HUES48 (cell line): ENCODE measurements around the gene FAXDC2.
"Not testable (repeated sequence)": the region's sequence is repeated elsewhere in the genome, so short reads cannot be mapped to it uniquely, and the experiment has no call there.

Experiments used
- H3K27ac ChIP-seq: one replicate; pipeline ENCODE4 v1.7.0; 2013; ENCODE audit warnings: low read depth, low read length, inconsistent platforms
- H3K27me3 ChIP-seq: 2 replicates; pipeline ENCODE4 v1.6.1; 2013; ENCODE audit warnings: mild to moderate bottlenecking, low read length; ENCODE audit not compliant: control insufficient read depth, insufficient read depth
- H3K36me3 ChIP-seq: 2 replicates; pipeline ENCODE4 v1.6.1; 2013; ENCODE audit warnings: low read length; ENCODE audit not compliant: control insufficient read depth, insufficient read depth
- H3K4me1 ChIP-seq: 2 replicates; pipeline ENCODE4 v1.6.1; 2013; ENCODE audit warnings: mild to moderate bottlenecking, low read length; ENCODE audit not compliant: control insufficient read depth, insufficient read depth
- H3K4me3 ChIP-seq: 2 replicates; pipeline ENCODE4 v1.5.1; 2013; ENCODE audit warnings: mild to moderate bottlenecking, low read depth, low read length
- H3K9ac ChIP-seq: 2 replicates; pipeline ENCODE4 v1.6.1; 2013; ENCODE audit warnings: mild to moderate bottlenecking, low read depth, low read length, moderate library complexity
- H3K9me3 ChIP-seq: 2 replicates; pipeline ENCODE4 v1.6.1; 2013; ENCODE audit warnings: low read length; ENCODE audit not compliant: control insufficient read depth, insufficient read depth

FAXDC2 gene

DNA sequence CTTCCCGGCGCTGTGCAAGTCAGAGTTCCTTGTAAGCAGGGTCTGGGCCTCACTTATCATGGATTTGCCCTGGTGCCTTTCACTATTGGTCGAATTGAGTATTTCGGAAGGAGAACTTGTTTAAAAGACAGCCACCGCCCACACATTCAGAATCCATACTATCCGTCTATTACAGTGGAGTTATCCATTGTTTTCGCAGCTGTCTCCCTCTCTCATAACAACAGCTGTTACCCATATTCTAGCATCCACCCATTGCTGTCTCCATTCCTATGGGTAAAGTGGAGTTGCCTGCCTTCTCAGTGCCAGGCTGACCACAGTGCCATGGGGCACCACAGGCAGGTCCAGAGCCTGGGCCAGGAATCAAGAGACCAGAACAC lies 20.2 kb downstream of the FAXDC2 start:
- Histone ChIP-seq H3K27ac (no peak overlapping the region), H3K4me1 (no peaks in the 10 kb centered on the region), H3K9me3 (no peaks in the 10 kb centered on the region), H3K9ac (no peak overlapping the region), H3K4me3 (no peak overlapping the region), H3K36me3 (peaks cover 43% of the 10 kb centered on the region), H3K27me3 (no peaks in the 10 kb centered on the region)

GRCh38 chr5:154829589-154830218 lies 20.7 kb downstream of the FAXDC2 start:
- H3K36me3 ChIP-seq, result peaks cover 43% of the 10 kb centered on the region
- no peak overlapping the region for H3K9ac ChIP-seq
- no peaks in the 10 kb centered on the region for H3K27me3 ChIP-seq
- H3K4me1 ChIP-seq, result no peaks in the 10 kb centered on the region
- H3K4me3 ChIP-seq, result no peak overlapping the region
- no peaks in the 10 kb centered on the region for H3K9me3 ChIP-seq
- no peak overlapping the region for H3K27ac ChIP-seq

- H3K27ac ChIP-seq, result no peak overlapping the region
- H3K36me3 ChIP-seq, result peaks cover 44% of the 10 kb centered on the region
- H3K9me3 ChIP-seq, result no peaks in the 10 kb centered on the region
- no peaks in the 10 kb centered on the region for H3K27me3 ChIP-seq
- no peak overlapping the region for H3K9ac ChIP-seq
- H3K4me3 ChIP-seq, result no peak overlapping the region
- no peaks in the 10 kb centered on the region for H3K4me1 ChIP-seq
Measured at GRCh38 chr5:154829181-154829588, 21.2 kb downstream of the FAXDC2 start.

DNA sequence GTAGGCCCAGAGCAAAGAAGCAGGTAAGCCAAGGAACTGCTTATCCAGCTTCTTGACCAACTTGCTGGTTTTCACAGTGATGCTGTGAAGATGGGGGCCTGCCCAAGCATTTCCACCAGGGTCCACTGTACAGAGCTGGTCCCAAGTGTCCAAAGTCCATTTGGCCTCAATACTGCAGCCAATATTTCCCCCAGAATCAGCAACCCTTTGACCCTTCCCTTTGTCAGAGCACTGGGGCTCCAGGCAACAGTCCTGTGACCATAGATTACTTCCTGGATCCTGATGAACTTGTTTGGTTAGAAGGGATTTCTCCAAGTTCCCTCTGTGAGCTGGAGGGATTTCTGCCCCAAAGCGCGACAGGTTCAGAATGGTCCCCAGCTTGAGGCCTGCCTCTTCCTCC lies 26.3 kb downstream of the FAXDC2 start:
- Histone ChIP-seq H3K4me3 (no peak overlapping the region), H3K9ac (no peak overlapping the region), H3K36me3 (peaks cover 43% of the 10 kb centered on the region), H3K9me3 (no peaks in the 10 kb centered on the region), H3K4me1 (no peaks in the 10 kb centered on the region), H3K27ac (no peak overlapping the region), H3K27me3 (no peaks in the 10 kb centered on the region)

- H3K9ac ChIP-seq, result no peak overlapping the region
- peaks cover 47% of the 10 kb centered on the region for H3K36me3 ChIP-seq
- H3K27me3 ChIP-seq, result no peaks in the 10 kb centered on the region
- H3K4me3 ChIP-seq, result no peak overlapping the region
- no peak overlapping the region for H3K27ac ChIP-seq
- H3K9me3 ChIP-seq, result no peaks in the 10 kb centered on the region
- no peaks in the 10 kb centered on the region for H3K4me1 ChIP-seq
Measured at GRCh38 chr5:154823605-154824004, 26.8 kb downstream of the FAXDC2 start.

GRCh38 chr5:154822896-154823295 lies 27.5 kb downstream of the FAXDC2 start:
- not testable (repeated sequence) for H3K9ac ChIP-seq, H3K4me1 ChIP-seq, H3K4me3 ChIP-seq, H3K27me3 ChIP-seq, H3K9me3 ChIP-seq, H3K27ac ChIP-seq
- H3K36me3 ChIP-seq, result peaks cover 49% of the 10 kb centered on the region

GRCh38 chr5:154820383-154820782 lies 30.0 kb downstream of the FAXDC2 start:
- Histone ChIP-seq H3K9me3 (no peaks in the 10 kb centered on the region), H3K4me1 (no peaks in the 10 kb centered on the region), H3K36me3 (peaks cover 74% of the 10 kb centered on the region), H3K4me3 (no peak overlapping the region), H3K27ac (no peak overlapping the region), H3K27me3 (no peaks in the 10 kb centered on the region), H3K9ac (no peak overlapping the region)

- Histone ChIP-seq H3K9me3 (no peaks in the 10 kb centered on the region), H3K36me3 (peaks cover 83% of the 10 kb centered on the region), H3K27ac (no peak overlapping the region), H3K4me1 (no peaks in the 10 kb centered on the region), H3K27me3 (no peaks in the 10 kb centered on the region), H3K4me3 (no peak overlapping the region), H3K9ac (no peak overlapping the region)
Measured at GRCh38 chr5:154819546-154819945, 30.9 kb downstream of the FAXDC2 start.

GRCh38 chr5:154818471-154819116 lies 31.8 kb downstream of the FAXDC2 start:
- Histone ChIP-seq H3K9me3 (no peaks in the 10 kb centered on the region), H3K4me1 (no peaks in the 10 kb centered on the region), H3K27me3 (no peaks in the 10 kb centered on the region), H3K27ac (no peak overlapping the region), H3K4me3 (no peak overlapping the region), H3K36me3 (peaks cover 85% of the 10 kb centered on the region), H3K9ac (no peak overlapping the region)

DNA sequence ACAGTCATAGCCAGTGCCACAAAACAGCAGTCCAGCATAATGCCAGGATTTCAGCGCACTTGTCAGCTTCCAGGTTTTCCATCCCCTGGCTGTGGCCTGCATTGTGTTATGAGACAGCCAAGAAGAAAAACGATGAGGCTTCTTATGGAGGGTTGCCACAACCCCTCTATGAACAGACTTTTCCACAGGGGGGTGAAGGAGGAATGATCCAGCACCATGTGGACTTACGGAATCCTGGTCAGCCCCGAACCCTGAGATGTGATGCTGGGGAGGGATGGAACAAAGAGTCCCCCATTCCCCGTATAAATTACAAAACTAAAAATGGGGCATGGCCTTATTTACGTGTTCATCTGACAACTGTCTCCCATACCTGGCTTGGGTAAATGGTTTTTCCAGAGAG lies 32.6 kb downstream of the FAXDC2 start:
- Histone ChIP-seq H3K27ac (no peak overlapping the region), H3K9me3 (no peaks in the 10 kb centered on the region), H3K4me1 (no peaks in the 10 kb centered on the region), H3K27me3 (no peaks in the 10 kb centered on the region), H3K36me3 (peaks cover 87% of the 10 kb centered on the region), H3K4me3 (no peak overlapping the region), H3K9ac (no peak overlapping the region)

DNA sequence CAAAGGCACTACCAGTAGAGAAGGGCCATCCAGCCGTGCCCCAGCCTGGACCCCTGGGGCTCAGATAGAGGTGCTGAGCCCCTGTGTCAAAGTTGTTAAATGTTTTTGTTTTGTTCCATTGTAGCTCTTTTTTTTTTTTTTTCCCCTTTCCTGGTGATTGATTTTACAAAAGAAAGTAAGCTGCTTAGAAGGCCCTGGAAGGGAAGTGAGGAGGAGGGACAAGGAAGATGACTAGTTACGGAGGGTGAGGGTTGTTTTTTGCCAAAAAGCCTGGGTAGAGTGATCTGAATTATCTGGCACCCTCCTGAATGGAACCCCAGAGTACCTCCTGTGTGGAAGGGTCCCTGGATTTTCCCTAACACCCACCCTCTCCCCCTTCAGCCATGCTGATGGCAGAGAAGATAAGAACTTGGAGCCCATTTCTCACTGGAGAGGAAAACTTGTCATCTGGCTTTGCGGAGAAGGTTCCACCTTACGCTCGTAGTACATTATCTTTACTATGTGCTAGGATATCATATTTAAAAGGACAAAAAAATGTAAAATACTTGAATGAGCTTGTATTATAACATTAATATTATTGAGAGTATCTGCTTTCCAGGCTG lies 33.4 kb downstream of the FAXDC2 start:
- H3K27me3 ChIP-seq, result no peaks in the 10 kb centered on the region
- H3K36me3 ChIP-seq, result peaks cover 89% of the 10 kb centered on the region
- H3K27ac ChIP-seq, result no peak overlapping the region
- H3K9me3 ChIP-seq, result no peaks in the 10 kb centered on the region
- H3K4me1 ChIP-seq, result no peaks in the 10 kb centered on the region
- H3K4me3 ChIP-seq, result no peak overlapping the region
- H3K9ac ChIP-seq, result no peak overlapping the region
